Left lung (tissue), 10 donors: ENCODE results near the gene TLE3. TPM values are rescaled to one million over a fixed set of nuclear protein-coding genes. Genes with fewer than 3 reads are reported as not detected.
"Not testable (repeated sequence)": the region's sequence is repeated elsewhere in the genome, so short reads cannot be mapped to it uniquely, and the experiment has no call there.

Source experiments
- ATAC-seq: fragments of 200-7000 bp; cut with Tn5 transposase; one replicate; pipeline ENCODE4 v1.9.1; 2020; ENCODE audit warnings: moderate library complexity
- DNase-seq, 4 donors: peaks; one replicate each; pipeline ENCODE4 v3.0.0-alpha.2; 2013 to 2020
- H3K27ac ChIP-seq, 2 donors: fragments of 200-600 bp; sonication (generic) in 1 of 2; one replicate each; pipeline versions ENCODE4 v1.5.0 to v1.8.0; 2020 to 2021
- H3K27me3 ChIP-seq, 2 donors: fragments of 200-600 bp; sonication (generic) in 1 of 2; one replicate each; pipeline versions ENCODE4 v1.5.0 to v1.8.0; 2020 to 2021
- H3K36me3 ChIP-seq, 2 donors: fragments of 200-600 bp; sonication (generic) in 1 of 2; one replicate each; pipeline versions ENCODE4 v1.5.0 to v1.8.0; 2020 to 2021
- H3K4me1 ChIP-seq, 2 donors: fragments of 200-600 bp; one replicate each; pipeline ENCODE4 v1.8.0; 2021
- H3K4me3 ChIP-seq, 2 donors: fragments of 200-600 bp; sonication (generic) in 1 of 2; one replicate each; pipeline versions ENCODE4 v1.5.0 to v1.8.0; 2020 to 2021; ENCODE audit warnings: mild to moderate bottlenecking in 1 of 2
- H3K9me3 ChIP-seq, 2 donors: fragments of 200-600 bp; sonication (generic) in 1 of 2; one replicate each; pipeline versions ENCODE4 v1.5.0 to v1.8.0; 2020 to 2021
- CTCF ChIP-seq, 2 donors: fragments of 200-600 bp; sonication (generic) in 1 of 2; IDR thresholded peaks; one replicate each; pipeline versions ENCODE4 v1.5.0 to v1.8.0; 2021; ENCODE audit warnings: antibody characterized with exemption in 2 of 2
- intact Hi-C, 2 donors: fragments of 100-400 bp; cut with DNase I; formaldehyde crosslinking; loops; one replicate each; pipeline versions ENCODE4 v1.11.2 to v1.14.2; 2022
- polyA plus RNA-seq, 6 donors: library from polyadenylated mRNA; unstranded; fragments of 120-200 nt; gene quantifications; one replicate each; pipeline ENCODE4 v1.2.1, GENCODE V29; 2013; ENCODE audit not compliant: insufficient read length in 6 of 6
- total RNA-seq, 2 donors: library from RNA; stranded (reverse); fragmentation: NEBNext Ultra II Directional; extraction: Animal tissue kit (Norgen Biotek cat#: 25700); gene quantifications; one replicate each; pipeline ENCODE4 v1.2.1, GENCODE V29; 2021
- donor health status: DM: no; HTN: yes; CAD: no.
- donor health status: DM: no; HTN: no; CAD: no.

Gene TLE3
- total and polyA plus RNA-seq, 8 donors = 48.2 to 77.2 (median 62.0) TPM

DNA sequence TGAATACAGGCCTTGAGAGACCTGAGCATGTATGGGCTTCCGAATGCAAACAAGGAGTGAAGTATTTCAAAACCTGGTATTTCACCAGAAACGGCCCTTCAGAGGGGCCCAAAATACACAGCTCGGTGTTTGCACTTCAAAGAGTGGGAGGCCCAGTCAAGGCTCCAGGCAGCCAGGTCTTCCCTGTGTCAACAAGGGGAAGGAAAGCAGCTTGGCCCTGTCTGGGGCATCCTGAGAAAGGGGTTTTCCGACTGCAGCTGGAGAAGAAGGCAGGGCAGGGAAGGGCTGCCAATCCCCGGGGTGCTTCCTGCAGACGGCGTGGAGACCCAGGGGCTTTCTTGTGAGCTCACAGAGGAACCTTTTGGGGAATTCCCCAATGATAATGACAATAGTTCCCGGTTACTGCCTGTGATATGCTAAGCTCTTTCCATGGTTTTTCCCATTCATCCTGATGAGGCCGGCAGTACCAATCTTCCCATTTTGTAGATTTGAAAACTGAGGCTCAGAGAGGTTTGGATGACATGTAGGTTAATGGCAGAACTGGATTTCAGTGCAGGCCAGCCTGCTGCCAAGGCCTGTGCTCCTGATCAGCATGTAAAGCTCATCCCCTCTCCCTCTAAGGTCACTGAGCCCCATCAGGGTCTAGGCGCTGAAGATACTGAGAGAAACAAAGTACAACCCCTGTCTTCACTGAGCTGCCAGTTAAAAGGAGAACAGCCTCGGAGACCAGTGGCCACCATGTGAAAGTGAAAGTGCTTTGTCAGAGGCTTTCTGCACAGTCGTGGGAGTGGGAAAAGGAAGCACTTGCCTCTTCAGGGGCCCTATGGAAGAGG lies 43.0 kb upstream of the TLE3 start:
- no peaks in the 10 kb centered on the region for H3K9me3 ChIP-seq
- H3K27me3 ChIP-seq = peaks cover 0 to 5% of the 10 kb centered on the region in 2 donors
- no peak for TF ChIP-seq CTCF (IDR thresholded peaks at IDR 0.05)
- no peaks in the 10 kb centered on the region for H3K36me3 ChIP-seq
- intact Hi-C loops = no loop called here
- peak overlapping the region in 1 of 2 donors; percentile 9 for H3K4me3 ChIP-seq
- peaks cover 22 to 46% of the 10 kb centered on the region in 2 donors for H3K4me1 ChIP-seq
- ATAC-seq (peak; percentile 78), DNase-seq (peak; percentile 42 to 88 (median 84))
- H3K27ac ChIP-seq = peak overlapping the region in 1 of 2 donors; percentile 70

GRCh38 chr15:70140025-70140542 lies 42.4 kb upstream of the TLE3 start:
- peak overlapping the region in 1 of 2 donors; percentile 70 for H3K27ac ChIP-seq
- ATAC-seq (peak; percentile 31), DNase-seq (no peak)

GRCh38 chr15:70137967-70138366 lies 40.2 kb upstream of the TLE3 start:
- DNase-seq = no peak
- no peaks in the 10 kb centered on the region for H3K36me3 ChIP-seq
- no peaks in the 10 kb centered on the region for H3K9me3 ChIP-seq
- no peak for ATAC-seq
- TF ChIP-seq CTCF (IDR thresholded peaks at IDR 0.05) = no peak
- peaks cover 22 to 38% of the 10 kb centered on the region in 2 donors for H3K4me1 ChIP-seq
- intact Hi-C loops = no loop called here
- H3K27me3 ChIP-seq = no peaks in the 10 kb centered on the region
- no peak overlapping the region for H3K27ac ChIP-seq
- H3K4me3 ChIP-seq = no peak overlapping the region

More at GRCh38 chr15:70140025-70140542, 42.4 kb upstream of the TLE3 start:
- Histone ChIP-seq H3K4me1 (peaks cover 22 to 46% of the 10 kb centered on the region in 2 donors), H3K27me3 (peaks cover 0 to 5% of the 10 kb centered on the region in 2 donors), H3K36me3 (no peaks in the 10 kb centered on the region), H3K4me3 (no peak overlapping the region), H3K9me3 (no peaks in the 10 kb centered on the region)
- no peak for TF ChIP-seq CTCF (IDR thresholded peaks at IDR 0.05)
- intact Hi-C loops = no loop called here

DNA sequence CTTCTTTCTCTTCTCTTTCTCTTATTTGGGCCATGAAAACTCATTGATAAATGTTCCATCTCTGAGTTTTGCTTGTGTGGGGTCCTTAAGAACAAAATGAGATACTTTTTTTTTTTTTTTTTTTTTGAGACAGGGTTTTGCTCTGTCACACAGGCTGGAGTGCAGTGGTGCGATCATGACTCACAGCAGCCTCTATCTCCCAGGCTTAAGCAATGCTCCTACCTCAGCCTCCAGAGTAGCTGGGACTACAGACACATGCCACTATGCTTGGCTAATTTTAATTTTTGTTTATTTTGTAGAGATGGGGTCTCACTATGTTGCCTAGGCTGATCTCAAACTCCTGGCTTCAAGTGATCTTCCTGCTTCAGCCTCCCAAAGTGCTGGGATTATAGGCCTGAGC lies 39.3 kb upstream of the TLE3 start:
- peaks cover 19 to 28% of the 10 kb centered on the region in 2 donors for H3K4me1 ChIP-seq
- H3K36me3 ChIP-seq, H3K9me3 ChIP-seq, H3K4me3 ChIP-seq, ATAC-seq, DNase-seq, intact Hi-C loops, H3K27me3 ChIP-seq, H3K27ac ChIP-seq: not testable (repeated sequence)

- DNase-seq (no peak), ATAC-seq (no peak)
- H3K27ac ChIP-seq = no peak overlapping the region
- no peak for TF ChIP-seq CTCF (IDR thresholded peaks at IDR 0.05)
- no peak overlapping the region for H3K4me3 ChIP-seq
- intact Hi-C loops = no loop called here
- H3K36me3 ChIP-seq = no peaks in the 10 kb centered on the region
- H3K4me1 ChIP-seq = no peaks in the 10 kb centered on the region
- no peaks in the 10 kb centered on the region for H3K27me3 ChIP-seq
- no peaks in the 10 kb centered on the region for H3K9me3 ChIP-seq
Observed at GRCh38 chr15:70133781-70134421, 36.2 kb upstream of the TLE3 start.
